GM12878 (cell line): ENCODE data around the gene FBXL7. TPM values are rescaled to one million over a fixed set of nuclear protein-coding genes. Genes with fewer than 3 reads are reported as not detected.

Source experiments
- ATAC-seq: fragments of 200-7000 bp; cut with Tn5 transposase; 3 replicates; pipeline ENCODE4 v1.9.1; 2020; ENCODE audit warnings: mild to moderate bottlenecking, moderate library complexity
- BruUV-seq: library from RNA; stranded (reverse); fragments of 400-500 nt; replicated peaks from 2 replicates; lab custom pipeline; 2021; lab: Mats Ljungman, UMichigan
- CTCF ChIA-PET: fragments of 300-600 bp; sonication (Branson Sonifier 250); formaldehyde crosslinking; extraction: SDS; loops from one replicate; lab custom pipeline; 2021; ENCODE audit warnings: inconsistent platforms; lab: Yijun Ruan, JAX
- POLR2A ChIA-PET: fragments of 350-600 bp; formaldehyde crosslinking; extraction: SDS; loops from one replicate; lab custom pipeline; 2021; ENCODE audit warnings: inconsistent platforms; lab: Charles Lee
- RAD21 ChIA-PET: fragments of 300-600 bp; sonication (Branson Sonifier 250); formaldehyde crosslinking; loops from one replicate; lab custom pipeline; 2023; ENCODE audit warnings: antibody characterized with exemption; ENCODE audit not compliant: unreplicated experiment; lab: Charles Lee
- SMC1A ChIA-PET: fragments of 300-600 bp; sonication (Branson Sonifier 250); formaldehyde crosslinking; loops from one replicate; lab custom pipeline; 2023; ENCODE audit not compliant: unreplicated experiment, uncharacterized antibody; lab: Charles Lee
- DNase-seq: peaks from one replicate; pipeline ENCODE4 v3.0.0-alpha.2; 2011; ENCODE audit warnings: low read depth, low spot score
- FAIRE-seq: peaks from 3 replicates; lab custom pipeline; 2011; peaks lifted over from hg19 to GRCh38; lab: Jason Lieb, UNC
- H2AFZ ChIP-seq: 2 replicates; pipeline ENCODE4 v1.6.0; 2011; ENCODE audit warnings: low read depth, low read length, control low read depth; ENCODE audit not compliant: control insufficient read depth
- H3K27ac ChIP-seq: 2 replicates; pipeline ENCODE4 v1.5.1; 2011; ENCODE audit warnings: control low read depth; ENCODE audit not compliant: control insufficient read depth, insufficient read depth
- H3K27me3 ChIP-seq, 2 experiments: replicated peaks in 1 of 2; 2 replicates each; pipeline versions ENCODE4 v1.6.0 to v1.6.1; 2011; ENCODE audit warnings: low read length in 1 of 2; ENCODE audit not compliant: control insufficient read depth in 2 of 2, insufficient read depth in 2 of 2
- H3K36me3 ChIP-seq, 2 experiments: 2 replicates each; pipeline ENCODE4 v1.5.1; 2011; ENCODE audit warnings: low read length in 1 of 2; ENCODE audit not compliant: control insufficient read depth in 2 of 2, insufficient read depth in 2 of 2
- H3K4me1 ChIP-seq: 2 replicates; pipeline ENCODE4 v1.6.1; 2011; ENCODE audit warnings: mild to moderate bottlenecking, low read length, moderate library complexity, mixed read lengths; ENCODE audit not compliant: control insufficient read depth, insufficient read depth
- H3K4me2 ChIP-seq: 2 replicates; pipeline ENCODE4 v1.6.0; 2011; ENCODE audit warnings: control low read depth; ENCODE audit not compliant: control insufficient read depth, insufficient read depth
- H3K4me3 ChIP-seq: fragments of 200-600 bp; sonication (generic); 2 replicates; pipeline ENCODE4 v1.5.1; 2016
- H3K79me2 ChIP-seq: 2 replicates; pipeline ENCODE4 v1.6.0; 2011; ENCODE audit warnings: low read length; ENCODE audit not compliant: control insufficient read depth, insufficient read depth
- H3K9ac ChIP-seq: 2 replicates; pipeline ENCODE4 v1.8.0; 2011; ENCODE audit warnings: low read length, control low read depth, mixed read lengths; ENCODE audit not compliant: control insufficient read depth, insufficient read depth
- H3K9me3 ChIP-seq: replicated peaks from 3 replicates; pipeline ENCODE4 v1.5.1; 2011; ENCODE audit warnings: mild to moderate bottlenecking, low read length; ENCODE audit not compliant: control insufficient read depth, insufficient read depth
- H4K20me1 ChIP-seq: 2 replicates; pipeline ENCODE4 v1.6.0; 2011; ENCODE audit not compliant: control insufficient read depth, insufficient read depth
- ATF7 ChIP-seq: fragments of 450-650 bp; IDR thresholded peaks from 2 replicates; pipeline ENCODE4 v1.6.1; 2016; ENCODE audit warnings: low read depth, mild to moderate bottlenecking
- BHLHE40 ChIP-seq, 2 experiments: fragments of 450-650 bp in 1 of 2; IDR thresholded peaks; 2 replicates each; pipeline ENCODE4 v1.6.1; 2011 to 2017; ENCODE audit warnings: low read depth in 2 of 2, borderline replicate concordance in 1 of 2, improper control_type of control experiment in 1 of 2, low read length in 1 of 2, mild to moderate bottlenecking in 1 of 2
- BMI1 ChIP-seq: fragments of 450-650 bp; IDR thresholded peaks from 2 replicates; pipeline ENCODE4 v1.6.1; 2016; ENCODE audit warnings: mild to moderate bottlenecking, moderate library complexity, borderline replicate concordance
- EGR1 ChIP-seq, 2 experiments: IDR thresholded peaks; 1 replicate in 1 of 2; 2 replicates in 1 of 2; pipeline ENCODE4 v1.6.1; 2011 to 2012; ENCODE audit warnings: low read depth in 2 of 2, low read length in 2 of 2, borderline replicate concordance in 1 of 2, mild to moderate bottlenecking in 1 of 2, moderate library complexity in 1 of 2
- ESRRA ChIP-seq: IDR thresholded peaks from 2 replicates; pipeline ENCODE4 v1.6.1; 2012; ENCODE audit warnings: mild to moderate bottlenecking, low read length, improper control_type of control experiment
- GATAD2B ChIP-seq: fragments of 450-650 bp; conservative IDR thresholded peaks from 2 replicates; pipeline ENCODE4 v1.6.1; 2017; ENCODE audit warnings: low read depth, mild to moderate bottlenecking, moderate library complexity
- JUND ChIP-seq: IDR thresholded peaks from 2 replicates; pipeline ENCODE4 v1.6.1; 2012; ENCODE audit warnings: low read depth, mild to moderate bottlenecking, low read length, improper control_type of control experiment, moderate library complexity
- KDM1A ChIP-seq: fragments of 200-600 bp; sonication (generic); IDR thresholded peaks from 2 replicates; pipeline ENCODE4 v1.6.1; 2016; ENCODE audit warnings: borderline replicate concordance
- MEF2B ChIP-seq: fragments of 450-650 bp; IDR thresholded peaks from 2 replicates; pipeline ENCODE4 v1.6.1; 2018; ENCODE audit warnings: mild to moderate bottlenecking, moderate library complexity; ENCODE audit not compliant: partially characterized antibody, poor library complexity, severe bottlenecking
- MYB ChIP-seq: fragments of 150-350 bp; IDR thresholded peaks from 2 replicates; pipeline ENCODE4 v1.6.1; 2014; ENCODE audit warnings: mild to moderate bottlenecking, low read depth, low read length, borderline replicate concordance
- NRF1 ChIP-seq: conservative IDR thresholded peaks from 2 replicates; pipeline ENCODE4 v1.6.1; 2011; ENCODE audit warnings: mild to moderate bottlenecking, low read depth, low read length, improper control_type of control experiment
- RB1 ChIP-seq: fragments of 450-650 bp; formaldehyde crosslinking; IDR thresholded peaks from 2 replicates; pipeline ENCODE4 v1.6.1; 2017; ENCODE audit warnings: mild to moderate bottlenecking, borderline replicate concordance
- SUPT20H ChIP-seq: IDR thresholded peaks from 2 replicates; pipeline ENCODE4 v1.6.1; 2011; ENCODE audit warnings: low read depth, mild to moderate bottlenecking, low read length, moderate library complexity, borderline replicate concordance; ENCODE audit not compliant: control insufficient read depth
- TAF1 ChIP-seq: IDR thresholded peaks from 2 replicates; pipeline ENCODE4 v1.6.1; 2011; ENCODE audit warnings: mild to moderate bottlenecking, low read depth, low read length, borderline replicate concordance
- ZNF207 ChIP-seq: fragments of 450-650 bp; IDR thresholded peaks from 2 replicates; pipeline ENCODE4 v1.6.1; 2014; ENCODE audit warnings: antibody characterized with exemption, mild to moderate bottlenecking, borderline replicate concordance
- ZNF24 ChIP-seq: fragments of 450-650 bp; IDR thresholded peaks from 2 replicates; pipeline ENCODE4 v1.6.1; 2017; ENCODE audit warnings: antibody characterized with exemption, mild to moderate bottlenecking
- ZNF384 ChIP-seq: IDR thresholded peaks from 2 replicates; pipeline ENCODE4 v1.6.1; 2012; ENCODE audit warnings: low read depth, mild to moderate bottlenecking, low read length, improper control_type of control experiment, borderline replicate concordance
- ZNF622 ChIP-seq: fragments of 450-650 bp; IDR thresholded peaks from 2 replicates; pipeline ENCODE4 v1.6.1; 2017; ENCODE audit warnings: mild to moderate bottlenecking, inconsistent platforms
- WGBS: methylation state at CpG from one replicate; pipeline ENCODE4 v1.1.6; 2016; ENCODE audit warnings: low lambda C conversion rate; ENCODE audit not compliant: insufficient replicate concordance, insufficient coverage; ENCODE audit errors: missing lambda C conversion rate; 5-methylcytosine and 5-hydroxymethylcytosine counted together
- in situ Hi-C: fragments of 300-500 bp; cut with MboI; formaldehyde crosslinking; loops from 9 replicates; pipeline ENCODE4 v1.14.3; 2018; ENCODE audit warnings: mixed read lengths
- intact Hi-C: fragments of 100-400 bp; cut with micrococcal nuclease; formaldehyde crosslinking; loops from one replicate; pipeline ENCODE4 v1.14.2; 2022; ENCODE audit not compliant: unreplicated experiment
- polyA plus RNA-seq, 11 experiments: library from polyadenylated mRNA; depleted of rRNA in 4 of 11; unstranded in 6 of 11; stranded (reverse) in 5 of 11; fragments of >200 nt; fragmentation: Nextera tagmentation in 4 of 11; fragmentation: Illumina TruSeq in 1 of 11; extraction: Ambion mirVana in 4 of 11; extraction: Trizol in 1 of 11; gene quantifications; 1 replicate in 1 of 11; 2 replicates in 10 of 11; pipeline versions ENCODE4 v1.2.1 to v1.2.3, GENCODE V29; 2011 to 2016; ENCODE audit warnings: inconsistent platforms in 2 of 11, missing spikeins in 2 of 11, low read depth in 1 of 11
- total RNA-seq, 4 experiments: library from RNA; depleted of rRNA in 3 of 4; stranded (reverse); fragments of >200 nt in 3 of 4; fragmentation: Illumina TruSeq in 1 of 4; extraction: Trizol in 1 of 4; gene quantifications; 2 replicates each; pipeline versions ENCODE4 v1.2.1 to v1.2.3, GENCODE V29; 2013 to 2021
- TF ChIP-seq, protein P1 (sequence below): fragments of 150-350 bp; IDR thresholded peaks from 2 replicates; pipeline ENCODE4 v1.6.1; 2016; ENCODE audit warnings: low read depth, low read length
- TF ChIP-seq, protein P2 (sequence below): IDR thresholded peaks from 2 replicates; pipeline ENCODE4 v1.6.1; 2012; ENCODE audit warnings: low read depth, low read length, improper control_type of control experiment

The FBXL7 gene
- total and polyA plus RNA-seq, 10 of the 15 experiments (the other 5 are each of a cell fraction or from before 2014, with no cell fraction given) = 0.03 to 0.44 (median 0.16) TPM

DNA sequence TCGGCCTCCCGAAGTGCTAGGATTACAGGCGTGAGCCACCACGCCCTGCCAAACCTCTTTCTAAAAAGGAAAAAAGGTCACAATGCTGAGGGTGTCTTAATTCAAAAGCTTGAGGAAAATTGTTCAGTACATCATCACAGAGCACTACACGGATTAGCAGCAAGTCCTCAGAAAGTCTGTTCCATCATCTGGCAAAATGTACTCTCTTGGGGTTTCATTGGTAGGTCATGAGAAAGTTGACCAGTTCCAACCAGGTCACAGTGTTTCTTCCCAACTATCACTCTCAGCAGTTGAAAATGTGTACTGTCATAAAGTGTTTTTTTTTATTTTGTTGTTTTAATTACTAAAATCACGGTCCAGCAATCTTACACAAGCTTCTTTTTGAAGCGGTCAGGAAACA, 299.6 kb downstream of the FBXL7 start:
- FAIRE-seq = no peak
- in situ Hi-C loops (no loop called here), intact Hi-C loops (no loop called here)

DNA sequence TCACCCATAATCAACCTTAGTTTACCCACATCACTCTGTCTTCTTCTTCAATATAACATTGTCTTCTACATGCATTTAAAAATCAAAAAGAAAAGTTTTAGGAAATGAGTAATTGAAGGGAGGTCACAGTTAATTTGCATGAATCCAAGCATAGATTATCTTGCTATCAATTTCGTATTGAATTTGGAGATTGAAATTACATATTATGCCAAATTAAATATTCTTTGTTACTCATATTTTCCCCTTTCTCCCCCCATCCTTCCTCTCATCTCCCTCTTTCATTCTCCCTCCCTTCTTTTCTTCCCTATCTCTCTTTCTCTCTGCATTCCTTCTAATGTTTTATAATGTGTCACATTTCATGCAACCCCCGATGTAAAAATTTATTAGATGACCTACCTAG, 303.3 kb downstream of the FBXL7 start:
- Histone ChIP-seq H3K36me3 (no peaks in the 10 kb centered on the region), H4K20me1 (no peaks in the 10 kb centered on the region), H3K4me2 (no peak overlapping the region), H3K9me3 (no peaks in the 10 kb centered on the region), H3K9ac (no peak overlapping the region), H2AFZ (no peak overlapping the region), H3K4me3 (no peak overlapping the region), H3K79me2 (no peaks in the 10 kb centered on the region), H3K27ac (no peak overlapping the region), H3K4me1 (no peaks in the 10 kb centered on the region), H3K27me3 (no peaks in the 10 kb centered on the region)
- FAIRE-seq (no peak), ATAC-seq (no peak), DNase-seq (no peak)
- ChIA-PET POLR2A (no interaction called here), CTCF (no interaction called here), SMC1A (no interaction called here), RAD21 (no interaction called here)
- in situ Hi-C loops = no loop called here
- WGBS = 0% methylated on average over 2 of the region's 2 CpGs
- intact Hi-C loops = no loop called here
- BruUV-seq = no TSS peak
- no peak for TF ChIP-seq ESRRA
- no peak for TF ChIP-seq ZNF622
- TF ChIP-seq GATAD2B = no peak
- TF ChIP-seq, protein P1, sequence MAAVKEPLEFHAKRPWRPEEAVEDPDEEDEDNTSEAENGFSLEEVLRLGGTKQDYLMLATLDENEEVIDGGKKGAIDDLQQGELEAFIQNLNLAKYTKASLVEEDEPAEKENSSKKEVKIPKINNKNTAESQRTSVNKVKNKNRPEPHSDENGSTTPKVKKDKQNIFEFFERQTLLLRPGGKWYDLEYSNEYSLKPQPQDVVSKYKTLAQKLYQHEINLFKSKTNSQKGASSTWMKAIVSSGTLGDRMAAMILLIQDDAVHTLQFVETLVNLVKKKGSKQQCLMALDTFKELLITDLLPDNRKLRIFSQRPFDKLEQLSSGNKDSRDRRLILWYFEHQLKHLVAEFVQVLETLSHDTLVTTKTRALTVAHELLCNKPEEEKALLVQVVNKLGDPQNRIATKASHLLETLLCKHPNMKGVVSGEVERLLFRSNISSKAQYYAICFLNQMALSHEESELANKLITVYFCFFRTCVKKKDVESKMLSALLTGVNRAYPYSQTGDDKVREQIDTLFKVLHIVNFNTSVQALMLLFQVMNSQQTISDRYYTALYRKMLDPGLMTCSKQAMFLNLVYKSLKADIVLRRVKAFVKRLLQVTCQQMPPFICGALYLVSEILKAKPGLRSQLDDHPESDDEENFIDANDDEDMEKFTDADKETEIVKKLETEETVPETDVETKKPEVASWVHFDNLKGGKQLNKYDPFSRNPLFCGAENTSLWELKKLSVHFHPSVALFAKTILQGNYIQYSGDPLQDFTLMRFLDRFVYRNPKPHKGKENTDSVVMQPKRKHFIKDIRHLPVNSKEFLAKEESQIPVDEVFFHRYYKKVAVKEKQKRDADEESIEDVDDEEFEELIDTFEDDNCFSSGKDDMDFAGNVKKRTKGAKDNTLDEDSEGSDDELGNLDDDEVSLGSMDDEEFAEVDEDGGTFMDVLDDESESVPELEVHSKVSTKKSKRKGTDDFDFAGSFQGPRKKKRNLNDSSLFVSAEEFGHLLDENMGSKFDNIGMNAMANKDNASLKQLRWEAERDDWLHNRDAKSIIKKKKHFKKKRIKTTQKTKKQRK = no peak
- TF ChIP-seq RB1 = no peak
- TF ChIP-seq SUPT20H = no peak
- TF ChIP-seq NRF1 = no peak
- TF ChIP-seq JUND = no peak
- TF ChIP-seq ATF7 = no peak

More for the DNA sequence above, 299.6 kb downstream of the FBXL7 start:
- Histone ChIP-seq H3K9me3 (no peaks in the 10 kb centered on the region), H4K20me1 (no peaks in the 10 kb centered on the region), H3K4me1 (no peaks in the 10 kb centered on the region), H2AFZ (no peak overlapping the region), H3K79me2 (no peaks in the 10 kb centered on the region), H3K9ac (no peak overlapping the region)
- SMC1A ChIA-PET = no interaction called here
- CTCF ChIA-PET = no interaction called here
- no peak for DNase-seq
- WGBS = 44% methylated on average over 7 of the region's 7 CpGs
- RAD21 ChIA-PET = no interaction called here
- TF ChIP-seq MEF2B (no peak), BHLHE40 (IDR thresholded peaks at IDR 0.05; ENCODE audit: borderline replicate concordance in 1 of 2, low read depth in 2 of 2, low read length in 1 of 2) (no peak), ZNF207 (no peak), ZNF384 (no peak), BMI1 (no peak), MYB (no peak), NRF1 (no peak), ZNF24 (no peak), EGR1 (IDR thresholded peaks at IDR 0.05; ENCODE audit: borderline replicate concordance in 1 of 2, low read depth in 2 of 2, low read length in 2 of 2) (no peak), KDM1A (no peak), TAF1 (no peak)
- TF ChIP-seq, protein P2, sequence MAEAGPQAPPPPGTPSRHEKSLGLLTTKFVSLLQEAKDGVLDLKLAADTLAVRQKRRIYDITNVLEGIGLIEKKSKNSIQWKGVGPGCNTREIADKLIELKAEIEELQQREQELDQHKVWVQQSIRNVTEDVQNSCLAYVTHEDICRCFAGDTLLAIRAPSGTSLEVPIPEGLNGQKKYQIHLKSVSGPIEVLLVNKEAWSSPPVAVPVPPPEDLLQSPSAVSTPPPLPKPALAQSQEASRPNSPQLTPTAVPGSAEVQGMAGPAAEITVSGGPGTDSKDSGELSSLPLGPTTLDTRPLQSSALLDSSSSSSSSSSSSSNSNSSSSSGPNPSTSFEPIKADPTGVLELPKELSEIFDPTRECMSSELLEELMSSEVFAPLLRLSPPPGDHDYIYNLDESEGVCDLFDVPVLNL = no peak
- TF ChIP-seq, all 136 proteins: peak for 0
- H3K4me3 ChIP-seq = no peak overlapping the region
- no peaks in the 10 kb centered on the region for H3K36me3 ChIP-seq
- BruUV-seq = no TSS peak
- H3K27me3 ChIP-seq = no peaks in the 10 kb centered on the region
- H3K4me2 ChIP-seq = no peak overlapping the region
- POLR2A ChIA-PET = no interaction called here
- ATAC-seq = no peak
- no peak overlapping the region for H3K27ac ChIP-seq
